Activated naive CD4-positive, alpha-beta T cell treated with anti-CD3 and anti-CD28 coated beads, Interleukin-2, amount 50 U/mL, for 72 hours (primary cell): ENCODE measurements around the gene DSN1. TPM values are rescaled to one million over a fixed set of nuclear protein-coding genes. Genes with fewer than 3 reads are reported as not detected.
"Not testable (repeated sequence)": the region's sequence is repeated elsewhere in the genome, so short reads cannot be mapped to it uniquely, and the experiment has no call there.

Experiments used
- ATAC-seq, 2 donors: fragments of 150-1000 bp; cut with Tn5 transposase; 2 replicates each; pipeline ENCODE4 v1.10.0; 2021; ENCODE audit warnings: mild to moderate bottlenecking in 2 of 2, moderate library complexity in 2 of 2
- DNase-seq, 2 donors: peaks; one replicate each; pipeline ENCODE4 v3.0.0; 2021 to 2022; ENCODE audit warnings: low spot score in 2 of 2
- H3K27ac Mint-ChIP-seq, 2 donors: one replicate each; pipeline ENCODE4 v1.8.0; 2022; ENCODE audit warnings: mild to moderate bottlenecking in 2 of 2, mixed read lengths in 2 of 2
- H3K36me3 Mint-ChIP-seq, 2 donors: one replicate each; pipeline ENCODE4 v1.8.0; 2022; ENCODE audit warnings: mixed read lengths in 2 of 2
- H3K9me3 Mint-ChIP-seq, 2 donors: one replicate each; pipeline ENCODE4 v1.8.0; 2022; ENCODE audit warnings: mixed read lengths in 2 of 2
- total RNA-seq, 2 donors: library from RNA; stranded (reverse); gene quantifications; one replicate each; pipeline ENCODE4 v1.2.3, GENCODE V29; 2022

The DSN1 gene
- total RNA-seq, 2 donors from 2014 or later, result 29.3 to 37.8 TPM

- H3K36me3 Mint-ChIP-seq, result peaks cover 0 to 4% of the 10 kb centered on the region in 2 donors
- H3K9me3 Mint-ChIP-seq, result no peaks in the 10 kb centered on the region
- ATAC-seq (no peak), DNase-seq (no peak)
- peak overlapping the region in 1 of 2 donors; percentile 74 for H3K27ac Mint-ChIP-seq
These were observed 29.0 kb upstream of the DSN1 start for GRCh38 chr20:36802326-36803222.

- Mint-ChIP-seq H3K27ac (no peak overlapping the region), H3K9me3 (no peaks in the 10 kb centered on the region), H3K36me3 (peaks cover 0 to 4% of the 10 kb centered on the region in 2 donors)
- ATAC-seq, result no peak
- DNase-seq, result no peak
These were observed 26.8 kb upstream of the DSN1 start for GRCh38 chr20:36800410-36800809.

DNA sequence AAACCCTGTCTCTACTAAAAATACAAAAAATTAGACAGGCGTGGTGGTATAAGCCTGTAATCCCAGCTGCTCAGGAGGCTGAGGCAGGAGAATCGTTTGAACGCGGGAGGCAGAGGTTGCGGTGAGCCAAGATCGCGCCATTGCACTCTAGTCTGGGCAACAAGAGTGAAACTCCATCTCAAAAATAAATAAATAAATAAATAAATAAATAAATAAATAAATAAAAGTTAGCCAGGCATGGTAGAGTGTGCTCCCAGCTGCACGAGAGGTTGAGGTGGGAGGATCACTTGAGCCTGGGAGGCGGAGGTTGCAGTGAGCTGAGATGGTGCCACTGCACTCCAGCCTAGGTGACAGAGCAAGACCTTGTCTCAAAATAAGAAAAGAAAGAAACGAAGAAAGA is 25.8 kb upstream of the DSN1 start:
- not testable (repeated sequence) for DNase-seq, H3K27ac Mint-ChIP-seq, H3K36me3 Mint-ChIP-seq, H3K9me3 Mint-ChIP-seq, ATAC-seq

GRCh38 chr20:36796875-36797274 is 23.3 kb upstream of the DSN1 start:
- ATAC-seq, result no peak
- DNase-seq, result no peak
- no peaks in the 10 kb centered on the region for H3K36me3 Mint-ChIP-seq
- H3K27ac Mint-ChIP-seq, result no peak overlapping the region
- H3K9me3 Mint-ChIP-seq, result no peaks in the 10 kb centered on the region

- peak overlapping the region in 1 of 2 donors; percentile 13 for H3K27ac Mint-ChIP-seq
- DNase-seq (no peak), ATAC-seq (no peak)
- no peaks in the 10 kb centered on the region for H3K9me3 Mint-ChIP-seq
- no peaks in the 10 kb centered on the region for H3K36me3 Mint-ChIP-seq
These were observed 22.6 kb upstream of the DSN1 start for GRCh38 chr20:36796117-36796516.

DNA sequence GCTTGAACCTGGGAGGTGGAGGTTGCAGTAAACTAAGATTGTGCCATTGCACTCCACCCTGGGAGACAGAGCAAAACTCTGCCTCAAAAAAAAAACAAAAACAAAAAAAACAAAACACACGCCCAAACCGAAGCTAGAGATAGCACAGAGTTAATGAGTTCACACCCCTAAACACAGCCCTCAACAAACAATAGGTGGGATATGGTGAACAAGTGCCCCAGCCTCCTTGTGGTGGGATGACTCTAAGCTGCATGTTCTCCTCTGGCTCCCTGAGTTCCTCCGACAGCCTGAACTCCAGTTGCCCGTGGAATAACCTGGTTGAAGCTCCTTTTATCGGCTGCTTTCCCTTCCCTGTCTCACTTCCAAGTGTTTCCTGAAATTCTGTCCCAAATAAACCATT is 22.1 kb upstream of the DSN1 start:
- DNase-seq (no peak), ATAC-seq (no peak)
- peak overlapping the region in 1 of 2 donors; percentile 13 for H3K27ac Mint-ChIP-seq
- no peaks in the 10 kb centered on the region for H3K36me3 Mint-ChIP-seq
- H3K9me3 Mint-ChIP-seq, result no peaks in the 10 kb centered on the region

DNA sequence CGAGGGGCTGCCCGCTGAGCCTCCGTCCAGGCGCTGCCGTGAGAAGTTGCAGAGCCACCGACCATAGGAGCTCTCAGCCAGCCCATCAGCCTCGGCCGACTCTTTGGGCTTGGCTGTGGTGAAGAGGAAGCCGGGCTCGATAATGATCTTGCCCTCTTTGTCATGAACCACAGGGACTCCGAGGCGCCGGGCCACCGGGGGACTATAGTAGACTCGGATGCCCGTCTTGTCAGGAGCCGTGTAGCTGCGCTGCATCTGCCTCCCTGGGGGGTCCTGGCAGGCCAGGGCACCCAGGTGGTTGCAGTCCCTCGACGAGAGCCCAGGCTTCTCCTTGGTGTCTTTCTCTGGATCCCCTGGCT is 20.5 kb upstream of the DSN1 start:
- no peaks in the 10 kb centered on the region for H3K9me3 Mint-ChIP-seq
- ATAC-seq (no peak), DNase-seq (no peak)
- H3K36me3 Mint-ChIP-seq, result no peaks in the 10 kb centered on the region
- H3K27ac Mint-ChIP-seq, result no peak overlapping the region

- no peak for ATAC-seq
These were observed 19.9 kb upstream of the DSN1 start for GRCh38 chr20:36793294-36794115.

GRCh38 chr20:36792422-36792821 is 18.9 kb upstream of the DSN1 start:
- Mint-ChIP-seq H3K36me3 (no peaks in the 10 kb centered on the region), H3K27ac (no peak overlapping the region), H3K9me3 (no peaks in the 10 kb centered on the region)
- ATAC-seq, result no peak
- no peak for DNase-seq

More at GRCh38 chr20:36793294-36794115, 19.9 kb upstream of the DSN1 start:
- Mint-ChIP-seq H3K27ac (no peak overlapping the region), H3K9me3 (no peaks in the 10 kb centered on the region), H3K36me3 (no peaks in the 10 kb centered on the region)
- no peak for DNase-seq

- no peaks in the 10 kb centered on the region for H3K36me3 Mint-ChIP-seq
- no peak for ATAC-seq
- DNase-seq, result no peak
- H3K9me3 Mint-ChIP-seq, result no peaks in the 10 kb centered on the region
- H3K27ac Mint-ChIP-seq, result no peak overlapping the region
These were observed 18.3 kb upstream of the DSN1 start for GRCh38 chr20:36791862-36792261.

- Mint-ChIP-seq H3K27ac (no peak overlapping the region), H3K9me3 (no peaks in the 10 kb centered on the region), H3K36me3 (no peaks in the 10 kb centered on the region)
- no peak for DNase-seq
- no peak for ATAC-seq
These were observed 13.1 kb upstream of the DSN1 start for GRCh38 chr20:36786663-36787062.

DNA sequence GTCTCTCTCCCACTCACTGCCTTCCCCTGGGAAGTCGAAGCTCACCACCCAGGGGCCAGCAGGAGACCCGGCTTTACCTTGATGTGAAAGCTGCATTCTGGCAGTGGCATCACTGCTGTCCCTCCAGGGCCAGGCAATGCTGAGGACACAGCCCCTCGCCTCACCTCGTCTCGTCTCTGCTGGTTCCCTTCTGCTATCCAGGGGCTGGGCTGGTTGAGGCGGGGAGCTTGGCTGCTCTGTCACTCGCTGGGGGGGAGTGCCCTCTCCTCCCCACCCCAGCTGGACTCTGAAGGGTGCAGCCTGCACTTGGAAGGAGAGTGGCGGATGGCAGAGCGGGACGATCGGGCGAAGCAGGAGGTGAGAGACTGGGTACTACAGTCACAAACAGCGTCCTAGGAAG is 12.7 kb upstream of the DSN1 start:
- Mint-ChIP-seq H3K36me3 (no peaks in the 10 kb centered on the region), H3K9me3 (no peaks in the 10 kb centered on the region), H3K27ac (no peak overlapping the region)
- no peak for DNase-seq
- ATAC-seq, result no peak

DNA sequence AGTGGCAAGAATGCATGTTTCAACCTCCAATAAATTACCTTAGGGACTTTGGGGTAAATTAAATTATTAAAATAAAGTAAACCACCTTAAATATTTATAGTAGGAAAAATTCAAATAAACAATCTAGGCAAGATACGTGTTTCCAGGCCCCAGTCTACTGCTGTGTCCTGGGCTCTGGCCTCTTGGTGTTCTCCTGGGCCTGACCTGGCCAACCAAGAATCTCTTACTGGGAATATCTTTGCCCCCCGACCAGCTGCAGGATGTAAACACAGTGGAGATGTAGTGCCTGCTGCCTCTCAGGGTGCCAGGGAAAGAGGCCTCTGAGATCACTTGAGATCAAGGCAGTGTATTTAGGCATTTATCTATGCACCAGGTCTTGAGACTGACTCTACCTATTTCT is 11.7 kb upstream of the DSN1 start:
- H3K9me3 Mint-ChIP-seq, result no peaks in the 10 kb centered on the region
- no peaks in the 10 kb centered on the region for H3K36me3 Mint-ChIP-seq
- no peak overlapping the region for H3K27ac Mint-ChIP-seq
- DNase-seq, result no peak
- no peak for ATAC-seq

DNA sequence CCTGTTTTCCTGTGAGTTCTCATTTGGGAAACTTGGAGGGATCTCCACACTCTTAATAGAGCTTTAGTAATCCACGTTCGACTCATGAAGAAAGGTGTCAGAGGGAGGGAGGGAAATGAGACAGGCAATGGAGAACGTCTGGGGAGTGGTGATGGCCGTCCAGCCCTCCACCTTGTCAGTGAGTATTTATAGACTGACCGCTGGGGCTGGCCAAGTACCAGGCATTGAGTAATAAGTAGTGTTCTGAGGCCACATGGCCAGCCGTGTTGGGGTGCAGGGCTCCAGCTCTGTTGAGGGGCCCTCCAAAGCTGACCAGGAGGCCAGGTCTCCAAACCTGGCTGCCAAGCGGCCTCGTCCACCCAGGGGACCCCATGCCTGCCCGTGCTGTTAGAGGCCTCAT is 11.3 kb upstream of the DSN1 start:
- Mint-ChIP-seq H3K36me3 (no peaks in the 10 kb centered on the region), H3K27ac (no peak overlapping the region), H3K9me3 (no peaks in the 10 kb centered on the region)
- no peak for ATAC-seq
- DNase-seq, result no peak

GRCh38 chr20:36784116-36784515 is 10.6 kb upstream of the DSN1 start:
- Mint-ChIP-seq H3K9me3 (no peaks in the 10 kb centered on the region), H3K27ac (no peak overlapping the region), H3K36me3 (no peaks in the 10 kb centered on the region)
- no peak for ATAC-seq
- DNase-seq, result no peak

DNA sequence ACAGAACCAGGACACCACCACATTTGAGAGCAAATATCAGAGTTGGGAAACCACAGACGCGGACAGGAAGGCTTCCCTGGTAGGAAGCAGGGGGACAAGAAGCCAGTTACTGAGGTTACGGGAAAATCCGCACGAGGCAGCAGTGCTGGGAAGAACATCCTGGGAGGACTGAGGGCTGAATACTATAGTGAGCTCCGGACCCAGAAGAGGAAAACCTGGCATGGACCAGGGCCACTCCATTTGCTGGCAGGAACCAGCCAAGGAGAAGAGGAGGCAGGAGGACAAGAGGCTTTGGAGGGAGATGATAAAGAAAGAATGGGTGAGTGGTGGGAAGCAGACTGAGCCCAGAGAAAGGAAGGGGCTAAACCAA is 6.1 kb upstream of the DSN1 start:
- peak overlapping the region in 1 of 2 donors; percentile 64 for H3K27ac Mint-ChIP-seq
- no peaks in the 10 kb centered on the region for H3K9me3 Mint-ChIP-seq
- DNase-seq (no peak), ATAC-seq (no peak)
- H3K36me3 Mint-ChIP-seq, result no peaks in the 10 kb centered on the region

- Mint-ChIP-seq H3K36me3 (no peaks in the 10 kb centered on the region), H3K27ac (peak overlapping the region in 1 of 2 donors; percentile 64), H3K9me3 (no peaks in the 10 kb centered on the region)
- no peak for DNase-seq
- no peak for ATAC-seq
These were observed 5.5 kb upstream of the DSN1 start for GRCh38 chr20:36778831-36779655.
